K562 (cell line): ENCODE results near the gene TRMT44. TPM values are rescaled to one million over a fixed set of nuclear protein-coding genes. Genes with fewer than 3 reads are reported as not detected.

Experiments
- ARID1B ChIP-seq: fragments of 450-650 bp; IDR thresholded peaks from 2 replicates; pipeline ENCODE4 v1.6.1; 2016; ENCODE audit warnings: antibody characterized with exemption, mild to moderate bottlenecking, inconsistent platforms
- CAMTA2 ChIP-seq: fragments of 250-450 bp; sonication (Bioruptor Pico); conservative IDR thresholded peaks from 2 replicates; pipeline ENCODE4 v1.5.1; 2022
- FOSL1 ChIP-seq: fragments of 200-800 bp; sonication (Bioruptor generic); conservative IDR thresholded peaks from 2 replicates; pipeline ENCODE4 v1.6.1; 2016; ENCODE audit warnings: missing genetic modification characterization, missing compliant biosample characterization
- FOXK1 ChIP-seq: sonication (generic); formaldehyde crosslinking; IDR thresholded peaks from 2 replicates; pipeline ENCODE4 v1.8.0; 2022; ENCODE audit warnings: missing genetic modification reagents, mild to moderate bottlenecking, borderline replicate concordance
- GTF2E2 ChIP-seq: fragments of 200-800 bp; sonication (Bioruptor generic); IDR thresholded peaks from 2 replicates; pipeline ENCODE4 v1.6.1; 2016; ENCODE audit warnings: missing genetic modification characterization, missing compliant biosample characterization
- JUNB ChIP-seq: fragments of 450-650 bp; formaldehyde crosslinking; conservative IDR thresholded peaks from 2 replicates; pipeline ENCODE4 v1.4.0; 2020; ENCODE audit warnings: mild to moderate bottlenecking
- MAZ ChIP-seq, 2 experiments: fragments of 450-650 bp in 1 of 2; sonication (generic) in 1 of 2; formaldehyde crosslinking; IDR thresholded peaks in 1 of 2; conservative IDR thresholded peaks in 1 of 2; 2 replicates each; pipeline versions ENCODE4 v1.4.0 to v1.5.0; 2020; ENCODE audit warnings: mild to moderate bottlenecking in 1 of 2, missing genetic modification reagents in 1 of 2
- MBD2 ChIP-seq: sonication (generic); IDR thresholded peaks from 2 replicates; pipeline ENCODE4 v1.6.1; 2016; ENCODE audit warnings: low read depth, borderline replicate concordance
- PML ChIP-seq: IDR thresholded peaks from 2 replicates; pipeline ENCODE4 v1.6.1; 2012; ENCODE audit warnings: low read length, inconsistent platforms
- RB1 ChIP-seq: fragments of 450-650 bp; IDR thresholded peaks from 2 replicates; pipeline ENCODE4 v1.6.1; 2017; ENCODE audit warnings: low read depth, mild to moderate bottlenecking
- SIN3A ChIP-seq, 2 experiments: fragments of 150-350 bp in 1 of 2; IDR thresholded peaks; 2 replicates each; pipeline ENCODE4 v1.6.1; 2011 to 2016; ENCODE audit warnings: borderline replicate concordance in 2 of 2, low read depth in 2 of 2, low read length in 2 of 2, mild to moderate bottlenecking in 2 of 2, moderate library complexity in 2 of 2; ENCODE audit not compliant: control insufficient read depth in 1 of 2
- SP1 ChIP-seq: sonication (generic); formaldehyde crosslinking; IDR thresholded peaks from 2 replicates; pipeline ENCODE4 v1.8.1; 2022; ENCODE audit warnings: mild to moderate bottlenecking, missing genetic modification reagents
- U2AF1 ChIP-seq: fragments of 200-400 bp; formaldehyde crosslinking; optimal IDR thresholded peaks from 2 replicates; pipeline ENCODE3; 2017; ENCODE audit warnings: mild to moderate bottlenecking, low read depth, low read length, moderate library complexity
- ZNF175 ChIP-seq: fragments of 200-800 bp; sonication (Bioruptor generic); IDR thresholded peaks from 2 replicates; pipeline ENCODE4 v1.6.1; 2016; ENCODE audit warnings: low read depth, mild to moderate bottlenecking, missing genetic modification characterization, missing compliant biosample characterization
- ZNF561 ChIP-seq: fragments of 450-650 bp; formaldehyde crosslinking; conservative IDR thresholded peaks from 2 replicates; pipeline ENCODE4 v1.4.0; 2020; ENCODE audit warnings: mild to moderate bottlenecking, moderate library complexity
- polyA plus RNA-seq, 8 experiments: library from polyadenylated mRNA; depleted of rRNA in 4 of 8; stranded (reverse) in 5 of 8; unstranded in 3 of 8; fragments of >200 nt; fragmentation: Nextera tagmentation in 2 of 8; fragmentation: Illumina TruSeq in 1 of 8; extraction: Ambion mirVana in 2 of 8; extraction: Trizol in 1 of 8; gene quantifications; 2 replicates each; pipeline versions ENCODE4 v1.2.1 to v1.2.3, GENCODE V29; 2011 to 2014; ENCODE audit warnings: inconsistent platforms in 1 of 8, missing spikeins in 1 of 8
- total RNA-seq, 7 experiments: library from RNA; depleted of rRNA in 6 of 7; stranded (reverse); fragments of >200 nt in 6 of 7; fragmentation: Illumina TruSeq in 2 of 7; extraction: Trizol in 2 of 7; gene quantifications; 2 replicates each; pipeline versions ENCODE4 v1.2.1 to v1.2.3, GENCODE V29; 2011 to 2021; ENCODE audit warnings: low replicate concordance in 1 of 7
- TF ChIP-seq, protein P1 (sequence below): fragments of 450-650 bp; IDR thresholded peaks from 2 replicates; pipeline ENCODE4 v1.6.1; 2018; ENCODE audit warnings: mild to moderate bottlenecking, low read depth; ENCODE audit not compliant: partially characterized antibody
- TF ChIP-seq, protein P2 (sequence below), 3 experiments: fragments of 200-800 bp in 1 of 3; sonication (Bioruptor generic) in 1 of 3; sonication (generic) in 1 of 3; formaldehyde crosslinking in 1 of 3; IDR thresholded peaks; 2 replicates each; pipeline versions ENCODE4 v1.6.1 to v1.8.0; 2016 to 2022; ENCODE audit warnings: mild to moderate bottlenecking in 2 of 3, missing compliant biosample characterization in 2 of 3, missing genetic modification characterization in 2 of 3, missing genetic modification reagents in 1 of 3
- TF ChIP-seq, protein P3 (sequence below): fragments of 450-650 bp; formaldehyde crosslinking; IDR thresholded peaks from 2 replicates; pipeline ENCODE4 v1.4.0; 2022; ENCODE audit warnings: mild to moderate bottlenecking, moderate library complexity
- TF ChIP-seq, protein P4 (sequence below): fragments of 250-450 bp; sonication (Bioruptor Pico); IDR thresholded peaks from 2 replicates; pipeline ENCODE4 v1.5.0; 2021

The TRMT44 gene
- total and polyA plus RNA-seq, 9 of the 15 experiments (the other 6 are each of a cell fraction or from before 2014, with no cell fraction given) = 1.2 to 18.6 (median 10.0) TPM

DNA sequence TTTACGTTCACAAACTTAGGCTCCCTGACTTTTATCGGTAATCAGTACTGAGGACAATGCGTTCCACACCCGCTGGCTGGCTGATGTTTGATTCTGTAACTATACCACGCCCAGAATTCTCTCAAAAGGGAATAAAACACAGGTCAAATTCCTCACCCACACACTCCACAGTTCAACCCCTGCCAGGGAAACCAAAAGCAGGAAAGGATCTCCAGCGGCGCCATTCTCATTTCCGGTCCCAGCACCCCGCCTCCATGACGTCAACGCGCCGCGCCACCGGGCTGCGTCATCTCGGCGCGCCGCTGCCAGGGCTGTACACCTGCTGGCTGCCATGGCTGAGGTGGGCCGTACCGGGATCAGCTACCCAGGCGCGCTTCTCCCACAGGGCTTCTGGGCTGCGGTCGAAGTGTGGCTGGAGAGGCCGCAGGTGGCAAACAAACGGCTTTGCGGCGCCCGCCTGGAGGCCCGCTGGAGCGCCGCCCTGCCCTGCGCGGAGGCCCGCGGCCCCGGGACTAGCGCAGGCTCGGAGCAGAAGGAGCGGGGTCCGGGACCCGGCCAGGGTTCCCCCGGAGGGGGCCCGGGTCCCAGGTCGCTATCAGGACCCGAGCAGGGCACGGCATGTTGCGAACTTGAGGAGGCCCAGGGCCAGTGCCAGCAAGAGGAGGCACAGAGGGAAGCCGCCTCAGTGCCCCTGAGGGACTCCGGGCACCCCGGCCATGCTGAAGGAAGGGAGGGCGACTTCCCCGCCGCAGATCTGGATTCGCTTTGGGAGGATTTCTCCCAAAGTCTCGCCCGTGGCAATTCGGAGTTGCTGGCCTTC is at the start of gene TRMT44, which contains the start of gene ACOX3 (continued):
- TF ChIP-seq PML (peak; percentile 62), RB1 (peak; percentile 75), CAMTA2 (CRISPR knock-in tag) (no peak), U2AF1 (no peak), ARID1B (no peak; the same call in 1 of the 2 replicates), MAZ (CRISPR knock-in tag; conservative IDR thresholded peaks at IDR 0.05 in 1 of 2, IDR thresholded peaks at IDR 0.05 in 1 of 2) (peak in 1 of 2 experiments; percentile 60; a peak in 1 of 4 replicates), JUNB (CRISPR knock-in tag) (no peak), FOXK1 (CRISPR knock-in tag) (no peak), FOSL1 (tag) (no peak), GTF2E2 (tag) (0 out of 2 replicates have a peak, but pooled peaks have one; percentile 37), ZNF561 (CRISPR knock-in tag) (no peak), MBD2 (peak; percentile 53; the same call in 1 of the 2 replicates), SIN3A (IDR thresholded peaks at IDR 0.05; ENCODE audit: borderline replicate concordance in 2 of 2, control insufficient read depth in 1 of 2, low read depth in 2 of 2, low read length in 2 of 2) (peak; percentile 98 to 99), ZNF175 (CRISPR knock-in tag) (peak; percentile 17; the same call in 1 of the 2 replicates), SP1 (peak; percentile 90)
- TF ChIP-seq, protein P1, sequence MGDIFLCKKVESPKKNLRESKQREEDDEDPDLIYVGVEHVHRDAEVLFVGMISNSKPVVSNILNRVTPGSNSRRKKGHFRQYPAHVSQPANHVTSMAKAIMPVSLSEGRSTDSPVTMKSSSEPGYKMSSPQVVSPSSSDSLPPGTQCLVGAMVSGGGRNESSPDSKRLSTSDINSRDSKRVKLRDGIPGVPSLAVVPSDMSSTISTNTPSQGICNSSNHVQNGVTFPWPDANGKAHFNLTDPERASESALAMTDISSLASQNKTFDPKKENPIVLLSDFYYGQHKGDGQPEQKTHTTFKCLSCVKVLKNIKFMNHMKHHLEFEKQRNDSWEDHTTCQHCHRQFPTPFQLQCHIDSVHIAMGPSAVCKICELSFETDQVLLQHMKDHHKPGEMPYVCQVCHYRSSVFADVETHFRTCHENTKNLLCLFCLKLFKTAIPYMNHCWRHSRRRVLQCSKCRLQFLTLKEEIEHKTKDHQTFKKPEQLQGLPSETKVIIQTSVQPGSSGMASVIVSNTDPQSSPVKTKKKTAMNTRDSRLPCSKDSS = no peak
- TF ChIP-seq, protein P2, sequence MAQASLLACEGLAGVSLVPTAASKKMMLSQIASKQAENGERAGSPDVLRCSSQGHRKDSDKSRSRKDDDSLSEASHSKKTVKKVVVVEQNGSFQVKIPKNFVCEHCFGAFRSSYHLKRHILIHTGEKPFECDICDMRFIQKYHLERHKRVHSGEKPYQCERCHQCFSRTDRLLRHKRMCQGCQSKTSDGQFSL (CRISPR knock-in tag; IDR thresholded peaks at IDR 0.05) = no peak
- TF ChIP-seq, protein P2 (tag; IDR thresholded peaks at IDR 0.05) = no peak
- TF ChIP-seq, protein P3, sequence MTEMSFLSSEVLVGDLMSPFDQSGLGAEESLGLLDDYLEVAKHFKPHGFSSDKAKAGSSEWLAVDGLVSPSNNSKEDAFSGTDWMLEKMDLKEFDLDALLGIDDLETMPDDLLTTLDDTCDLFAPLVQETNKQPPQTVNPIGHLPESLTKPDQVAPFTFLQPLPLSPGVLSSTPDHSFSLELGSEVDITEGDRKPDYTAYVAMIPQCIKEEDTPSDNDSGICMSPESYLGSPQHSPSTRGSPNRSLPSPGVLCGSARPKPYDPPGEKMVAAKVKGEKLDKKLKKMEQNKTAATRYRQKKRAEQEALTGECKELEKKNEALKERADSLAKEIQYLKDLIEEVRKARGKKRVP (CRISPR knock-in tag) = no peak
- TF ChIP-seq, protein P4, sequence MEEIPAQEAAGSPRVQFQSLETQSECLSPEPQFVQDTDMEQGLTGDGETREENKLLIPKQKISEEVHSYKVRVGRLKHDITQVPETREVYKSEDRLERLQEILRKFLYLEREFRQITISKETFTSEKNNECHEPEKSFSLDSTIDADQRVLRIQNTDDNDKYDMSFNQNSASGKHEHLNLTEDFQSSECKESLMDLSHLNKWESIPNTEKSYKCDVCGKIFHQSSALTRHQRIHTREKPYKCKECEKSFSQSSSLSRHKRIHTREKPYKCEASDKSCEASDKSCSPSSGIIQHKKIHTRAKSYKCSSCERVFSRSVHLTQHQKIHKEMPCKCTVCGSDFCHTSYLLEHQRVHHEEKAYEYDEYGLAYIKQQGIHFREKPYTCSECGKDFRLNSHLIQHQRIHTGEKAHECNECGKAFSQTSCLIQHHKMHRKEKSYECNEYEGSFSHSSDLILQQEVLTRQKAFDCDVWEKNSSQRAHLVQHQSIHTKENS (CRISPR knock-in tag) = no peak
